Activated CD8-positive, alpha-beta memory T cell treated with anti-CD3 and anti-CD28 coated beads for 4 hours (primary cell): ENCODE measurements around the gene ANKRD37.
A peak's percentile ranks its signal among the peaks of the same experiment; 100 is the strongest.

Source experiments
- DNase-seq, 2 donors: peaks; one replicate each; pipeline ENCODE4 v3.0.0-alpha.2; 2020; ENCODE audit warnings: low read depth in 2 of 2

Gene ANKRD37

DNA sequence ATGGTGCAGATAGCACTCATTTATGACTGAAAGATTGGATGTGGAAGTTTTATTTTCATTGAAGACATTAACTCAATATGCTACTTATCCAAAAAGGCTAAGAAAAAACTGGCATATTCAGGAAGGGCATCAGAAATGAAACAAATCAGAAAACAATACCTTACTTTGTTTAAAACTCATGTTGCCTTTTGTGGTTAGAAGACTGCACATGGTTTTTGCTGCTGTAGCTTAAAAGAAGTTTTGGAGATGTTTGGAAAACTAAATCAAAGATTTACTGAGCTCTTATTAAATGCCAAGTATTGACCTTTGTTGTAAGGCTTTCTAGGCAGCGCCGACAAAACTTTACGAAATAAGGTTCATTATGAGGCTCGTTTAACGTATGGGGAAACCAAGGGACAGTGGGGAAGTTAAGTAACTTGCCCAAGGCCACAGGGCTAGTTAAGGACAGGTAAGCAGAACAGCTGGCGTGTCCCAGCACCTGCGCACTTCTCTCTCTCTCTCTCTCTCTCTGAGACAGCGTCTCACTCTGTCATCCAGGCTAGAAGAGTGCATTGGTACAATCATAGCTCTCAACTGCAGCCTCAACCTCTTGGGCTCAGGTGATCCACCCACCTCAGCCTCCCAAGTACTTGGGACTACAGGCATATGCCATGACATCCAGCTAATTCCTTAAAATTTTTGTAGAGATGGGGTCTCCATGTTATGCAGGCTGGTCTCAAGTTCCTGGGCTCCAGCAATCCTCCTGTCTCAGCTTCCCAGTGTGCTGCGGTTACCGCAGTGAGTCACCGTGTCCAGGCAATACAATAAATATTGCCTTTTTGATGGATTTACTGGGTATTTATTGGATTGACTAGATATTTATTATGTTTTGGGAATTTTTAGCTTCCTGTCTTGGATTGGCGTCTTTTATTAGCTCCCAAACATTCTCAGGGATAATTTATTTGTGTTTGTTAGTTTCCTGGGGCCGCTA, 17.0 kb upstream of the ANKRD37 start:
- DNase-seq = no peak

DNA sequence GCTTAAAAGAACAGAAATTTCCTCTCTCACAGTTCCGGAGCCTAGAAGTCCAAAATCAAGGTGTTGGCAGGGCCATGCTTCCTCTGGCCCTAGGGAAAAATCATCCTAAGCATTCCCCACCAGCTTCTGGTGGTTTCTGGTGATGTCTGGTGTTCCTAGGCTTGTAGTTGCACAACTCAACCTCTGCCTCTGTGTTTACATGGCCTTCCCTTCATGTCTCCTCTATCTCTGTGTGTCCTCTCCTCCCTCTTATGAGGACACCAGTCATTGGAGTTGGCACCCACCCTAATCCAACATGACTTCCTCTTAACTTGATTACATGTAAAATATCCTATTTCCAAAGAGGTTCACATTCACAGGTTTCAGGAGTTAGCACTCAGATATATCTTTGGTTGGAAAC, 16.3 kb upstream of the ANKRD37 start:
- DNase-seq = no peak

DNA sequence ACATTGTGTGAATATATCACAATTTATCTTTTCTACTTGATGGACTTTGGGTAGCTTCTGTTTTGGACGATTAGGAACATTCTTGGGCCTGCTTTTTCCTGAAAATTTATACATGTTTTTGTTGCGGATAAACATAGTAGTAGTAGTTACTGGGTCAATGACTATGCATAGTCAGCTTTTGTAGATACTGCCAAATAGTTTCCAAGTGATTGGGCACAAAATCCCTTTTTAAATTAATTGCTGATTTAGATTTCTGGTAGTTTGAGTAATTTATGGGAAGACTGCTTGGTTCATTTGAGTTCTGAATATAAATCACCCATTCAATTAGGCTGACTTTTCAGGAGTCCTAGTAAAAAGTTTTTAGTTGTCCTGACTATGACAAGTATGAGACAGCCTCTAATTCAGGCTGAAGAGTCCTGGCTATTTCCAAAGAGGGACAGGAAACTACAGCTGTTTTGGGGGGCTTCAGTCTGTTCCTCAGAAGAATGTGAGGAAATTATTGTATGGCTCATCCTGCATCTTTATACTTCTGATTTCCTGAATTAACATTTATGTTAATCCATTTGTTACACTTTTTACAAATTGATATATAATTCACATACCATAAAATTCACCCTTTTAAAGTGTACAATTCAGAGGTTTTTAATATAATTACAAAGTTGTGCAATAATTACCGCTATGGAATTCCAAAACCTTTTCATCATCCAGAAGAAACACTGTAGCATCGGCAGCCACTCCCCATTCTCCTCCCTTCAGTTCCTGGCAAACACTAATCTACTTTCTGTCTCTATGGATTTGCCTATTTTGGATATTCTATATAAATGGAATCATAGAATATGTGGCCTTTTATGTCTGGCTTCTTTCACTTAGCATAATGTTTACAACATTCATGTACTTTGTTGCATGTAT, 15.1 kb upstream of the ANKRD37 start:
- no peak for DNase-seq

GRCh38 chr4:185382754-185383153, 13.9 kb upstream of the ANKRD37 start:
- no peak for DNase-seq

GRCh38 chr4:185383451-185383850, 13.2 kb upstream of the ANKRD37 start:
- no peak for DNase-seq

GRCh38 chr4:185384061-185384460, 12.6 kb upstream of the ANKRD37 start:
- DNase-seq = no peak

- DNase-seq = no peak
Measured at GRCh38 chr4:185384930-185385331, 11.7 kb upstream of the ANKRD37 start.

DNA sequence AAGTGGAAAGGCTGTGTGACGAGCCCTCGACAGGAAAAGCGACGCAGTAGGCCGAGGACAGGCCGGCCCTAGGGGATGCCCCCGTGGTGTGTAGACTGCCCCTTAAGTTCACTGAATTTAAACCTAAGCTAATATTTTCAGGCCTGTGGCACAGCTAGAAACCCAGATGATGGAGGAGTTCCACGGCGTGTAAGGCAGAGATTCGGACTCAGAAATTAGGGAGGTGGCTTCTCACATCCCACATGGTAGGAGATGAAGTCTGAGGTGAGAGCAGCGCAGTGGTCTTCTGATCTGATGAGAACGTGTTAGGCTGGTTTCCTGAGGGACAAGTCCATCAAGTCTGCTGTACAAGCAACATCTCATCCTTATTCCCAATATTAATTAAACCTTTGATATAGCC, 8.7 kb upstream of the ANKRD37 start:
- no peak for DNase-seq

GRCh38 chr4:185390941-185391340, 5.7 kb upstream of the ANKRD37 start:
- DNase-seq = no peak

DNA sequence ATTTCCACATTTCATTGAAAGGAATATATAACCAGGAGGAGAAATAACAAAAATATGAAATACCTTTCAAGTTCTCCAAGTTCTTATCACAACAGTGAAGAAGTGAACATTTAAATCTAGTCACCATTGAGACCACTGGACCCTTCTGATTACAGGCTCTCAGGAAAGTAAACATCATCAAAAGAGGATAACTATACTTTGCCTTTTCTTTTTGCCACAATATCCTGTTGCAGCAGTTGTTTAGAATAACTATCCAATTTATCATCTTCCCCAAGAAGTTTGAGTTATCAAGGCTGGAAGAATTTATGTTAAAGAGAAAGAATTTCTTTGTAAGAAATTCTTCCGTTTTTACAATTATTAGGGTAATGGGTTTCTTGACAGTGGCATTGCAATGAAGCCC, 4.5 kb upstream of the ANKRD37 start:
- no peak for DNase-seq

DNA sequence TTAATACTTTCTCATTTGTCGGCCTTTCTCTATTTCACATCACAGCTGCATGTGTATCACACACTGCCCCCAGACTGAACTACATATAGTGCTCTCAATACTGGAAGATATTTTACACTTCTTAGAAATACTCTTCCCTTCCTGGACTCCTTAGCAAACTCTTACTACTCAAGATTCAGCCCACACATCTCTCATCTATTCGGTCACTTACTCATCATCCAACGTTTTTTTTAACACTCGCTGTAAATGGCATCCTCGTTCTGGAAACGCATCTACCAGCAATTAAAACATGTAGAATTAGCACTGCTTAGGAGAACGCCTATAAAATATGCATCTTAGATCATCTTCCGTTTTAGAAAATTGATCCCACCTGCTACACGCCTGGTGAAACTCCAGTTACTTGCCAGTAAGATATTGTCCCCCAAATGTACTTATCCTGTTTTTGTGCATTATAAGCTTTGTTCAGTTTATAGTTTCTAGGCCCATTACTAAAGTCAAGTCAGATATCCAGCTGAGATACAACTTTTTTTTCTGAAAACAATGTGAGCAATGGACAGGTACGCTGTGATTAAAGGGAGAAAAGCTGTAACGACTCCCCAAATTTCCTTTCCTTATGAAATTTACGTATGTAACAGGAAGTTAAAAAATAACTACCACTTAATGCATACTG, 1.9 kb upstream of the ANKRD37 start:
- DNase-seq = no peak

GRCh38 chr4:185395238-185395955, 1.2 kb upstream of the ANKRD37 start, which contains the start of gene LRP2BP:
LRP2BP (minus strand) TSS chr4:185395924; CDS start chr4:185378186, 17,738 bp downstream.
- DNase-seq = no peak

DNA sequence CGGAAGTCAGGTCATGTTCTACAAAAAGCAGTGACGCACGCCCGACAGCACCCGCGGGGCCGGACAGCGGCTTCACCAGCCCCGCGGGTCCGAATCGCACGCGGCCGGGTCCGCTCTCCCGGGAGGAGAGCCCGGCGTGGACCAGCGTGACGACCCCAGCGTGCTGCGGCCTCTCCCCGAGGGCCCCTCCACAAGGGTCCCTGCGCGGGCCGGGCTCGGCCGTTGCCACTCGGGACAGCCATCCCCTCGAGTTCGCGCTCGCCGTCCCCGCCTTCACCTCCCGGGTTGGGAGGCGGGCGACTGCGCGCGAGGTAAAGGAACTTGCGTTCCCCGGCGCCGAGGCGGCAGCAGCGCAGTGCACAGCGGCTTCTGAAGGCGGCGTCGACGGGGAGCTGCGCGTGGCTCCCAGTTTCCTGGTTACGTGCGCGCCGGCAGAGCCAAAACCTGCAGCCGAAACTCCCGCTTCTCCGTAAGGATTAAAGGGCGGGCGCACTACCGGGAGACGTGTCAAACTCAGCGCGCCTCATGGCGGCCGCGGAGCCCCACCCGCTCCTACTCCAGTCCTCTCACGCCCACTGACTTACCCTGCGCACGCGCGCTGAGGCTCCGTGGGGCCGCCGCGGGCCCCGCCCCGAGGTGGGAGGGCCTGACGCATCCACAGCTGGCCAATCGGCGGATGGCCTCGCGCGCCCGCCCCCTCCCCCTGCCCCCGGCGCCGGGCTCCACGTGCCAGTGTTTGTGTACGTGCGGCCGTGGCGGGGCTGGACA, 501 bp upstream of the ANKRD37 start:
- peak; percentile 91 to 96 for DNase-seq

GRCh38 chr4:185398618-185399017, 2.0 kb downstream of the ANKRD37 start:
- no peak for DNase-seq

- DNase-seq = no peak
Measured at GRCh38 chr4:185399466-185399865, 2.8 kb downstream of the ANKRD37 start.

- no peak for DNase-seq
Measured at GRCh38 chr4:185404031-185404430, 7.4 kb downstream of the ANKRD37 start.

DNA sequence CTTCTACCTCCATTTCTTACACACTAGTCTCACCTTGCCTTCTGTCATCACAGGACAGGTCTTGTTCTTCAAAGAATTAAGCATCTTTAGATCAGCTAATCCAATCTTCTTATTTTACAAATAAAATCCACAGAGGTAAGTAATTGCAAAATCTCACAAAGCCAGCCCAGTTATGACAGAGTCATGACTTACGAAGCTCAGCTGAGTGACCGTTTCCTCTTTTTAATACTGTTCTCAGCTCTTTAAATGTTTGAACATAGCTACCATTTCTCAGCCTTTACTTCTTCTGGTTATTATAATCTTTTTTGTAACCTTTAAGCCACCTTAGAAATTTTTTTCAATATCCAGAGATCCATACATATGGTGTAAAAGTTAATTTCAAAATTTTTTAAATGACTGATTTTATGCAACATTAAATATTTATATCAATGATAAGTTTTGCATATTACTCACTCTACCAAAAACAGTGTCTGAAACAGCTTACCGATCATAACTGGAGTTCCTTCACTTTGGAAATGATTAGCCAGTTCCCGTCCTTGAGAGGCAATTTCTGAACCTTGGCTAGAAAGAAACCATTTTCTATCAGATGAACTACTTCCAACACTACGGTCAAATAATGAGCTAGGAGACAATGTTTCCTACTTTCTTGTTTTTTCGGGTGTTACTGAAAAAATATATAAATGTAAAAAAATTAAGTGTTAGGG, 8.8 kb downstream of the ANKRD37 start:
- DNase-seq = no peak

DNA sequence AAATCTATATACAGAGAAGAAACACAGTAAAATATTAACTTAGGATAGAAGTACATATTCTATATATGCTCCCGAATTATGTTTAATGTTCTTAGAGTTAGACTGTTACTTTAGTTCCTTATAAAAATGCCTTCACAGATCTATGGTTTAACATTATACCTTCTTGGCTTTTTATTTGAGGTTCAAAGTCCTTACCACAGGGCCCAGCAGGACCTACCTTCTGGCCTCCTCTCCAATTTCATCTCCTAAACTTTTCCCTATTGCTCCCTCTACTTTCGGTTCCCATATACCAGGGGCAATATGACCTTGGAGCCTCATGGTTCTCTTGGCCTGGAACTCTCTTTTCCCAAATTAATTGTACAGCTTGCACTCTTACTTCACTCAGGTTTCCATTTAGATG, 11.8 kb downstream of the ANKRD37 start:
- no peak for DNase-seq

GRCh38 chr4:185411849-185412248, 15.2 kb downstream of the ANKRD37 start:
- DNase-seq = no peak

GRCh38 chr4:185412412-185412811, 15.8 kb downstream of the ANKRD37 start:
- DNase-seq = no peak
